Measurements from ENCODE around the gene VPS33B. TPM values are rescaled to one million over a fixed set of nuclear protein-coding genes. Genes with fewer than 3 reads are reported as not detected.

Gene VPS33B
- total RNA-seq, 1 experiment from 2014 or later, result 19.5 TPM

DNA sequence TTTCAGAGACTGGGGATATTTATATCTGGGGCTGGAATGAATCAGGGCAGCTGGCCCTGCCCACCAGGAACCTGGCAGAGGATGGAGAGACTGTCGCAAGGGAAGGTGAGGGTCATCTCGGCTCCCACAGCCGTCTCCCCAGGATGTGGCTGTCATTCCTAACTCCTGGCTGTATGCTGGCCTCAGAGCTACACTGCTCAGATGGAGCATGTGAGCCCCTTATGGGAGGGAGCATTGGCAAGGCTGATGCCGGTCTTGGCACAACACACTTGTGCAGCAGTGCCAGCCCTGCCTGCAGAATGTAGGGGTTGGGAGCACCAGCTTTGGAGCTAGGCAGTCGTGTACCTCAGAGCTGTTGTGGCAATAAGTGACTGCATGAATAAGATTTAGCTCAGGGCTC, 62.5 kb downstream of the VPS33B start:
- CTCF ChIA-PET, result interaction anchor here (0.7 kb wide), 1 partner anchor 309 kb away, joined by 4 read pairs; no protein-coding TSS in a partner anchor
- Histone ChIP-seq H3K27ac (ENCODE audit: low read depth, low read length, poor library complexity, severe bottlenecking) (no peak overlapping the region), H3K27me3 (replicated peaks; ENCODE audit: insufficient read depth, low read depth, low read length, poor library complexity) (no peaks in the 10 kb centered on the region), H3K9me3 (ENCODE audit: low read depth, low read length, poor library complexity, severe bottlenecking) (no peaks in the 10 kb centered on the region), H3K36me3 (ENCODE audit: insufficient read depth, low read length, poor library complexity, severe bottlenecking) (peaks cover 56% of the 10 kb centered on the region), H3K4me3 (ENCODE audit: low read depth, low read length, poor library complexity, severe bottlenecking) (no peak overlapping the region), H3K4me1 (ENCODE audit: insufficient read depth, low read length, poor library complexity, severe bottlenecking) (peaks cover 15% of the 10 kb centered on the region)
- DNase-seq (ENCODE audit: low spot score), result no peak
- intact Hi-C loops (cut with micrococcal nuclease; ENCODE audit: unreplicated experiment), result loop anchor here (5.0 kb wide), 1 partner anchor 32 kb away; the partner anchor contains the start of gene PRC1
- POLR2A ChIA-PET (ENCODE audit: low non-redundant PET), result no interaction called here
- BruUV-seq (replicated peaks), result no TSS peak
- TF ChIP-seq, protein P1, sequence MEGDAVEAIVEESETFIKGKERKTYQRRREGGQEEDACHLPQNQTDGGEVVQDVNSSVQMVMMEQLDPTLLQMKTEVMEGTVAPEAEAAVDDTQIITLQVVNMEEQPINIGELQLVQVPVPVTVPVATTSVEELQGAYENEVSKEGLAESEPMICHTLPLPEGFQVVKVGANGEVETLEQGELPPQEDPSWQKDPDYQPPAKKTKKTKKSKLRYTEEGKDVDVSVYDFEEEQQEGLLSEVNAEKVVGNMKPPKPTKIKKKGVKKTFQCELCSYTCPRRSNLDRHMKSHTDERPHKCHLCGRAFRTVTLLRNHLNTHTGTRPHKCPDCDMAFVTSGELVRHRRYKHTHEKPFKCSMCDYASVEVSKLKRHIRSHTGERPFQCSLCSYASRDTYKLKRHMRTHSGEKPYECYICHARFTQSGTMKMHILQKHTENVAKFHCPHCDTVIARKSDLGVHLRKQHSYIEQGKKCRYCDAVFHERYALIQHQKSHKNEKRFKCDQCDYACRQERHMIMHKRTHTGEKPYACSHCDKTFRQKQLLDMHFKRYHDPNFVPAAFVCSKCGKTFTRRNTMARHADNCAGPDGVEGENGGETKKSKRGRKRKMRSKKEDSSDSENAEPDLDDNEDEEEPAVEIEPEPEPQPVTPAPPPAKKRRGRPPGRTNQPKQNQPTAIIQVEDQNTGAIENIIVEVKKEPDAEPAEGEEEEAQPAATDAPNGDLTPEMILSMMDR (conservative IDR thresholded peaks at IDR 0.05; ENCODE audit: low read depth, low read length), result no peak
- no peak for TF ChIP-seq EZH2 (IDR thresholded peaks at IDR 0.05; ENCODE audit: borderline replicate concordance, low read depth, low read length, poor library complexity, severe bottlenecking)

DNA sequence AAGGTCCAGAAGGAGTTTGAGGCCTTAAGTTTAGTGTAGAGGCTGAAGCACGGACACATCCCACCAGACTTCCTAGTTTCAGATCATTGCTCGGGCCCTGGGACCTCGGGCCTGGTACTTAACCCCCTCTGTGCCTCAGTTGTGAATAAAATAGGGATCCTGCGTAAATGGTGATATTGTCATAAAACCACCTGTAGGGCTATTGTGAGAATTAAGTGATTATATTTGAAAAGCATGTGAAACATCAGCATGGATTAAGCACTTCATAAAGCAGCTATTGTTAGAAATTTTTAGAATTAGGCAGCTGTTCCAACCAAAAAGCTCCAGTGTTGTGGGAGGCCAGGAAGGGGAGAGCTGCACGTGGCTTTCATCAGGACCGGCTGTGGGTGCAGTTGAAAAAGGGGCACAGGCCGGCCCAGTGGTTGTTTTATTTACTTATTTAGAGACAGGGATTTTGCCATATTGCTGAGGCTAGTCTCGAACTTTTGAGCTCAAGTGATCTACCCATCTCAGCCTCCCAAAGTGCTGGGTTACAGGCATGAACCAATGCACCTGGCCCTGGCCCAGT, 63.3 kb downstream of the VPS33B start:
- Histone ChIP-seq H3K27me3 (replicated peaks; ENCODE audit: insufficient read depth, low read depth, low read length, poor library complexity) (no peaks in the 10 kb centered on the region), H3K4me1 (ENCODE audit: insufficient read depth, low read length, poor library complexity, severe bottlenecking) (peaks cover 15% of the 10 kb centered on the region), H3K27ac (ENCODE audit: low read depth, low read length, poor library complexity, severe bottlenecking) (no peak overlapping the region), H3K4me3 (ENCODE audit: low read depth, low read length, poor library complexity, severe bottlenecking) (no peak overlapping the region), H3K9me3 (ENCODE audit: low read depth, low read length, poor library complexity, severe bottlenecking) (no peaks in the 10 kb centered on the region), H3K36me3 (ENCODE audit: insufficient read depth, low read length, poor library complexity, severe bottlenecking) (peaks cover 48% of the 10 kb centered on the region)
- no TSS peak for BruUV-seq (replicated peaks)
- no peak for DNase-seq (ENCODE audit: low spot score)
- TF ChIP-seq, protein P1 (conservative IDR thresholded peaks at IDR 0.05; ENCODE audit: low read depth, low read length), result no peak
- no peak for TF ChIP-seq EZH2 (IDR thresholded peaks at IDR 0.05; ENCODE audit: borderline replicate concordance, low read depth, low read length, poor library complexity, severe bottlenecking)
- intact Hi-C loops (cut with micrococcal nuclease; ENCODE audit: unreplicated experiment), result loop anchor here (5.0 kb wide), 1 partner anchor 33 kb away; the partner anchor contains the start of gene PRC1
- CTCF ChIA-PET, result interaction anchor here (0.7 to 2.8 kb wide), 3 partner anchors 43 to 312 kb away, joined by 3 to 12 read pairs (median 7); no protein-coding TSS in a partner anchor
- POLR2A ChIA-PET (ENCODE audit: low non-redundant PET), result no interaction called here

DNA sequence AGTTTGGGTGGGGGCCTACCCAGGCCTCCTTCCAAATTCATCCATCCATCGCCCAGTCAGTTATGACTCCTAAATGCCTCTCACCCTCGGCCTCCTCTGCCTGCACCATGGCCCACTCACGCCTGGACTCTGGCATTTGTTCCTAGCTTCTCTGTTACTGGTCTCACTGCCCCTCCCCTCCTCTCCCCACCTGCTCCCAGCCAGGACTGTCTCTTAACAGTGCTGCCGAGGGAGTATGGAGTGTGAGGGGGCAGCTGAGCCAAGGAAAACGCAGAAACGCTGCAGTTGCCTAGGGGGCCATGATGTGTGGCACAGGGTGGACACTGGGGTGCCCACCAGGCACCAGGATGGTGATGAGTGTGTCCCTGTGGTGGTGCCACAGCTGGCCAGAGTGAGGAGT, 64.6 kb downstream of the VPS33B start:
- intact Hi-C loops (cut with micrococcal nuclease; ENCODE audit: unreplicated experiment), result loop anchor here (1.0 to 5.0 kb wide), 3 partner anchors 35 to 313 kb away; partner anchors contain the start of gene PRC1
- Histone ChIP-seq H3K4me3 (ENCODE audit: low read depth, low read length, poor library complexity, severe bottlenecking) (peak overlapping the region; percentile 76), H3K27ac (ENCODE audit: low read depth, low read length, poor library complexity, severe bottlenecking) (peak overlapping the region; percentile 98), H3K9me3 (ENCODE audit: low read depth, low read length, poor library complexity, severe bottlenecking) (no peaks in the 10 kb centered on the region), H3K27me3 (replicated peaks; ENCODE audit: insufficient read depth, low read depth, low read length, poor library complexity) (no peaks in the 10 kb centered on the region), H3K36me3 (ENCODE audit: insufficient read depth, low read length, poor library complexity, severe bottlenecking) (peaks cover 46% of the 10 kb centered on the region), H3K4me1 (ENCODE audit: insufficient read depth, low read length, poor library complexity, severe bottlenecking) (peaks cover 15% of the 10 kb centered on the region)
- CTCF ChIA-PET, result interaction anchor here (0.7 to 2.8 kb wide), 3 partner anchors 22 to 311 kb away, joined by 4 to 12 read pairs (median 9); partner anchors contain the start of gene UNC45A
- no peak for DNase-seq (ENCODE audit: low spot score)
- TF ChIP-seq, protein P1 (conservative IDR thresholded peaks at IDR 0.05; ENCODE audit: low read depth, low read length), result no peak
- TF ChIP-seq EZH2 (IDR thresholded peaks at IDR 0.05; ENCODE audit: borderline replicate concordance, low read depth, low read length, poor library complexity, severe bottlenecking), result no peak
- no TSS peak for BruUV-seq (replicated peaks)
- POLR2A ChIA-PET (ENCODE audit: low non-redundant PET), result interaction anchor here (0.6 to 0.7 kb wide), 5 partner anchors 9 to 78 kb away, joined by 3 to 4 read pairs (median 3); no protein-coding TSS in a partner anchor
